ENCODE measurements around the gene DHX8.
"Not testable (repeated sequence)": the region's sequence is repeated elsewhere in the genome, so short reads cannot be mapped to it uniquely, and the experiment has no call there.

Gene DHX8

GRCh38 chr17:43448720-43449469, 34.9 kb upstream of the DHX8 start:
- Histone ChIP-seq H3K27ac (replicated peaks) (no peak overlapping the region), H3K4me3 (replicated peaks; ENCODE audit: insufficient read depth, low read length) (no peak overlapping the region), H3K27me3 (ENCODE audit: insufficient read depth, poor library complexity, severe bottlenecking) (peaks cover 2% of the 10 kb centered on the region)
- no peak for DNase-seq (ENCODE audit: low read depth in 1 of 2, low spot score in 1 of 2)
- TF ChIP-seq REST (IDR thresholded peaks at IDR 0.05; ENCODE audit: insufficient replicate concordance, low read depth) (no peak), GABPA (IDR thresholded peaks at IDR 0.05; ENCODE audit: low read depth) (no peak), CTCF (IDR thresholded peaks at IDR 0.05; ENCODE audit: insufficient read depth, low read length) (no peak), SPI1 (IDR thresholded peaks at IDR 0.05; ENCODE audit: borderline replicate concordance, low read depth) (no peak), POLR2AphosphoS5 (IDR thresholded peaks at IDR 0.05; ENCODE audit: low read depth) (no peak)

- H3K27ac ChIP-seq (replicated peaks), result no peak overlapping the region
- no peak for DNase-seq (ENCODE audit: low read depth in 1 of 2, low spot score in 1 of 2)
- H3K4me3 ChIP-seq (replicated peaks; ENCODE audit: insufficient read depth, low read length), result no peak overlapping the region
- TF ChIP-seq POLR2AphosphoS5 (IDR thresholded peaks at IDR 0.05; ENCODE audit: low read depth) (no peak), CTCF (IDR thresholded peaks at IDR 0.05; ENCODE audit: insufficient read depth, low read length) (no peak), SPI1 (IDR thresholded peaks at IDR 0.05; ENCODE audit: borderline replicate concordance, low read depth) (no peak), GABPA (IDR thresholded peaks at IDR 0.05; ENCODE audit: low read depth) (no peak), REST (IDR thresholded peaks at IDR 0.05; ENCODE audit: insufficient replicate concordance, low read depth) (no peak)
- peaks cover 2% of the 10 kb centered on the region for H3K27me3 ChIP-seq (ENCODE audit: insufficient read depth, poor library complexity, severe bottlenecking)
Observed at GRCh38 chr17:43449470-43450248, 34.1 kb upstream of the DHX8 start.

- H3K4me3 ChIP-seq (replicated peaks; ENCODE audit: insufficient read depth, low read length); H3K27me3 ChIP-seq (ENCODE audit: insufficient read depth, poor library complexity, severe bottlenecking); H3K27ac ChIP-seq (replicated peaks); DNase-seq (ENCODE audit: low read depth in 1 of 2, low spot score in 1 of 2): not testable (repeated sequence)
Observed at GRCh38 chr17:43450791-43451190, 33.0 kb upstream of the DHX8 start.

GRCh38 chr17:43451741-43452140, 32.0 kb upstream of the DHX8 start:
- DNase-seq (ENCODE audit: low read depth in 1 of 2, low spot score in 1 of 2); H3K27ac ChIP-seq (replicated peaks); H3K27me3 ChIP-seq (ENCODE audit: insufficient read depth, poor library complexity, severe bottlenecking); H3K4me3 ChIP-seq (replicated peaks; ENCODE audit: insufficient read depth, low read length): not testable (repeated sequence)
